ENCODE measurements around the gene KRT73.

GRCh38 chr12:52578469-52578868 is 39.9 kb downstream of the KRT73 start:
- no peak for TF ChIP-seq CTCF (IDR thresholded peaks at IDR 0.05)
- TF ChIP-seq POLR2A (IDR thresholded peaks at IDR 0.05): no peak

All from right lobe of liver (tissue), 4 donors.